DMS53 treated with DMSO at 0.1 percent for 48 hours (cell line): ENCODE measurements around the gene SMYD3.
"Not testable (repeated sequence)": the region's sequence is repeated elsewhere in the genome, so short reads cannot be mapped to it uniquely, and the experiment has no call there.

ENCODE experiments used
- DNase-seq: peaks from one replicate; lab custom pipeline; 2025; ENCODE audit not compliant: unreplicated experiment; lab: John Stamatoyannopoulos, UW

Gene SMYD3

GRCh38 chr1:246078888-246079252 is 428.2 kb downstream of the SMYD3 start:
- DNase-seq, result no peak

GRCh38 chr1:246078126-246078887 is 428.8 kb downstream of the SMYD3 start:
- no peak for DNase-seq

DNA sequence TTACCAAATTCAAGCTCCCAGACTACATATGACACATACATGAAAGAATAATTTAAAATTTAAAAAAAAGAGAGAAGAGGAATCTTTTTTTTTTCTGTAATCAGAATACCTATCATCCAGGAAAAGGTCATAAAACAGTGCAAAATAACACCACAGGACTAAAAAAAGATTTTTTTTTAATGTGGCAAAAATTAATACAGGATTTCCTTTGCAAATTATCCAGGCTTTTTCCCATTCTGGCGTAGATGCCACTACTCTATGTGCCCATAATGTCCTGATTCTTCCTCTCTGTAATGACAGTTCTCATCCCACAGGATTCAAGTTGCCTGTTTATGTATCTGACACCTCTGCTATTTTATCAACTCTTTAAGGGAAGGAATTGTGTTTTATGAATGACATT is 429.6 kb downstream of the SMYD3 start:
- no peak for DNase-seq

DNA sequence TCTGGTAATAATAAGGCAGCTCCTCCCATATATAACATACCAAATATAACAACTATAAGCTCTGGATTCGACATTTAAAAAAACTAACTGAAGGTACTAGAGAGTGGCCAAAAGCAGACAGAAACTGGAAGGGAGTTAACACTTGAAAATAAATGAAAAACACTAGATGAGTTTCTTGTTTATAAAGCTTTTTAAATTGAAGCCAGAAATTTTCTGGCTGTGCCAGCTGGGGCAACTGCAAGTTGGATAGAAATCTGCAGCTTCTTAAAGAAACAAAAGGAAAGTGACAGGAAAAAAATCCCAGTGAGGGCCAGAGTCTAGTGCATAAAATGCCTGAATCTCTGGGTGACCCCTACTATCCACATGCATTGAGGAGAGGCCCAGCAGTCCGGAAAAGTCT is 432.7 kb downstream of the SMYD3 start:
- DNase-seq, result no peak

GRCh38 chr1:246072456-246072955 is 434.6 kb downstream of the SMYD3 start:
- no peak for DNase-seq

- not testable (repeated sequence) for DNase-seq
Measured at GRCh38 chr1:246071981-246072380, 435.1 kb downstream of the SMYD3 start.

GRCh38 chr1:246071561-246071960 is 435.5 kb downstream of the SMYD3 start:
- not testable (repeated sequence) for DNase-seq

DNA sequence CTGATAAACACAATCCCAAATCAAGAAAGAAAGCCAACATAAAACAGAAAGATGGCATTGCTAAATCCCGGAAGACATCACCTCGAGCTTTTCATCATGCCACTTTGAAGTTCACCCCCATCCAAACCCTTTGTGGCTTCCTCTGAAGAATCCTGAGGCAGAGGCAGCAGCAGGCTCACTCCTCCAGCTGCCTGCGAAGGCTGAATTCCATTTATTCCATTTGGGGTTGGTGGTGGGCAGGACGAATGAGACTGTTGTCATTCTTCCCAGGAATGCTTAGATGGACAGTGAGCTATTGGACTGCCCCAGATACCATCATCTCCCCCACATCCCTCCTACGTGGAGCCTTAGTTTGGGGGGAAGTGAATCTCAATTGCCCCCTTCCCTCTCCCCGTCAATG is 437.5 kb downstream of the SMYD3 start:
- no peak for DNase-seq

- DNase-seq, result no peak
Measured at GRCh38 chr1:246068619-246069509, 438.2 kb downstream of the SMYD3 start.

- no peak for DNase-seq
Measured at GRCh38 chr1:246068217-246068512, 438.9 kb downstream of the SMYD3 start.

DNA sequence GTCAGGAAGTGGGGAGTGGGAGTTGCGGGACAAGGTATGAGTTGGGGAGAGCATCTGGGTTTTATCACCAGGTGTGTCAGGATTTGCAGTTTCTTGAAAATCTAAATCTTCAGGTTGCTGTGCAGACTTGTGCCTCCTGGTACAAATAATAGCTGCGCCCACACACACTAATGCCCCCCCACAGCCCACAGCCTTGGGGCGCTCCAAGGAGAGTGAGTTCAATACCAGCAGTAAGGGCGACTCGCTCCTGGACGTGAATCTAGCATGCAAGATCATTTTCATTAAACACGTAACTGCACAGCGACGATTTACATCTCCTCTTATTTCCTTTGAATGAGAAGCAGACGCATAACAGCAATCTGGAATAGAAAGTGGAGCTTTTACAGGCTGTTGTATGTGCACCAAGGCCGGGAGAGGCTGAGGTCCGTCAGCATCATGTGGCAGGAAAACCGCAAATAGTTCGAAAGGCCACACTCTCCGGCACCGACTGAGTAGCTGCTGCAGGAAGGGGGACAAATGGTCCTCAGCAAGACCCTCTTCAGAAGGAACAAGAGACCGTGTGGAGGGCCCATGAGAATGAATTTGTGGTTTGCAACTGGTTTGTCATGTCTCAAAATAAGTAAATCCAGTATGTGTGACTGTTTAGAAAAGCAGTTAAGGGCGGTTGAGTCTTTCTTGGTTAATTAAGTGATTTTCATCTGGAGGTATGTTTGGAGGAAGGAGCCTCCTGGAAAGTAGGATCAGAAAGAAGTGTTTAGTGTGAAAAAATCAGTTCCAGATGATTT is 439.5 kb downstream of the SMYD3 start:
- DNase-seq, result no peak

GRCh38 chr1:246066573-246066972 is 440.5 kb downstream of the SMYD3 start:
- no peak for DNase-seq

DNA sequence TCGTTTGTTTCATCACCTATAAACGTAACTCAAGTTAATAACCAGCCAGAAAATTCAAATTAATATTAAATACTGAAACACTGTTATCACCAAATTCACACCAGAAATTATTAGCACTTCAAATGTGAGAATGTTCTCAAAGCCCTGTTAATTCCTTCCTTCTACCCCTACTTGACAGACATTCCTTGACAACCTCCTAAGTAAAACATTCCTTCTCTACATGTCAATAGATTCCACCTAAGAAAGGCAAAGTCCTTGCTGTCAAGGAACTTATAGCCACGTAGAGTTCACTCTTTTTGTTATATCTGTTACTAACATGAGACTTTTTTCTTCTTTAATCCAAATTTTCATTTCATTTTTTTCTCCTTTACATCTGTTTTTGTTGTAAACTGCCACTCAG is 441.5 kb downstream of the SMYD3 start:
- no peak for DNase-seq

DNA sequence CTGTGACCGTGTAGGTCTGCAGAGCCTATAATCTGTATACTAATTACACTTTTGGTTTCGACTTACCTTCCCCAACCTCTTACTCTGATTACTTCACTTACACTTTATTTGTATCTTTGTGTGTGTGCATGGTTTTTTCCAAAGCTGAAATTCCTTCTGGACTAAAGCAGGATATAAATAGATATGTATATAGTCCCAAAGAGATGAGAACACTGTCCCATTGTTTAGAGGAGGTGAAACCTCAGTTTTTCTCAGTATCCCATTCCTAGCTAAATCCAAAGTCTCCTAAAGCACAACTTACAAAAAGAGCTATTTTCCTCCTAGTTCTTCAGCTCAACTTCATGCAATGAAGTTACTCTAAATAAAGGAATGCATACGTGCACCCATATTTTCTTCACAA is 442.2 kb downstream of the SMYD3 start:
- DNase-seq, result no peak

DNA sequence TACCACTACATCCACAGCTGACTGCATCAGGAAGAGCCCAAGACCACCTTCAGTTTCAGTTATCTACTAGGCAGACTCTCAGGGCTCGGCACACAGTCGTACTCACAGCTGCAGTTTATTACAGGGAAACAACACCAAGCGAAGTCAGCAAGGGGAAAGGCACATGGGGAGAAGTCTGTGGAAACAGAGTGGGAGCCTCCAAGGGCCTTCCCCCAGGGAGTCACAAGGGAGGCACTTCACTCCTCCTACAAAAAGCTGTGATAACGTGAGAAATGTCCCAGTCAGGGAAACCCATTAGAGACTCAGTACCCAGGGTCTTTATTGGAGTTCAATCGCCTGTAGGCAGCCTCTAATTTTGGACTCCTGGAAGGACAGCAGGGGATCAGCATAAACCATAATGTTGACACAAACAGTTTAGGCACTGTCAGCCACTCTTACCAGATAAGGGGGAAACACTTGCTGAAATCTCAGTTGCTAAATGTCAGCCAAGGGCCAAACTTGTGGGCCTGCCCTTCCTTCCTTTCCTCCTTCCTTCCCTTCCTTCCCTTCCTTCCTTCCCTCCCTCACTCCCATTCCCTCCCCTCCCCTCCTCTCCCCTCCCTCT is 444.0 kb downstream of the SMYD3 start:
- no peak for DNase-seq

- DNase-seq, result no peak
Measured at GRCh38 chr1:246058466-246058865, 448.6 kb downstream of the SMYD3 start.

DNA sequence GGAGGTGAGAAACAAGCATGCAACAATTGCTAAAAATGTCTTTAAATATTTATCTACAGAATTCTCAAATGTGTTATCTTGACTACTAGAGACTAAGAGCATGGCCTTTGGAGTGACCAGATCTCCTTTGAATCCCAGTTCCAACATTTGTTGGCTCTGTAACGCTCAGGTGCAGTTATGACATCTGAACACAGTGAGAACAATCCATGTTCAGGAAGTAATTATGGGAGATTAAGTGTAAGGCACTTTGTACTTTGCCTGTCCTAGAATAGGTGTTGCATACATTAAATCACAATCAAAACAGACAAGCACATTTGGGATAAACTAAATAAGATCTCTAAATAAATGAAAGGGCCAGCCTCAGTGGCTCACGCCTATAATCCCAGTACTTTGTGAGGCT is 454.5 kb downstream of the SMYD3 start:
- no peak for DNase-seq

- no peak for DNase-seq
Measured at GRCh38 chr1:246051909-246052518, 455.1 kb downstream of the SMYD3 start.

DNA sequence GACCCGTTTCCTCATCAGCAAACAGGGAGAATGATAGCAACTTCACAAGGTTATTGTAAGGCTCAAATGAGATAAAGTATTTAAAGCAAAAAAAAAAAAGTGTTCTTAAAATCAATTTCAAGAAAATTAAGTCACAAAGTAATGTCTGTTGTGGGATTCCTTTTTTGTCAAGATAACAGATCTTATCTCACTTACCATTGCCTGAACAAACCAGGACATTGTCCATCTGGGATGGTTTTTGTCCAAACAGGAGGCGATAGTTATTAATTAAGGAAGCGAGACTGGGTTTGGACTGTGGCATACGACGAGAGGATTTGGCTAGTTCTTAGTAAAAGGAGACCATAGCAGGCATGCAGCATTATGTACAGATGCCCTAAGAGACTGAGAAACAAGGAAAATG is 458.4 kb downstream of the SMYD3 start:
- DNase-seq, result no peak

DNA sequence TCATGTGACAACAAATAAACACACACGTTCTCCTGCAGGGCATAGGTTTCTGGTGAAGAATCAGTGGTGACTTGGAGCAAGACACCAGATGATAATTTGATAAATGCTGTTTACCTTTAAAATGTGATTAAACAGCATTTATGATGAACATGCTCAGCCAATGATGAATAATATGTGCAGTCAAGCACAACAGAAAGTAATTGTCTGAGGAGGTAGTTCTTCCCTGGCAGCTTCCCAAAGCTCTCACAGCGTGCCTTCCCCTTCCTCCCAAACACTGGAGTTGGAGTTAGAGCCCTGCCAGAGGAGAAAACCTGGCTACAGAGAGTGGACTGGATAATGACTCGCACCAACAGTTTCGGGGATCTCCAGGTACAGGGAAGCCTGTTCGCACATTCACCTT is 463.5 kb downstream of the SMYD3 start:
- no peak for DNase-seq

DNA sequence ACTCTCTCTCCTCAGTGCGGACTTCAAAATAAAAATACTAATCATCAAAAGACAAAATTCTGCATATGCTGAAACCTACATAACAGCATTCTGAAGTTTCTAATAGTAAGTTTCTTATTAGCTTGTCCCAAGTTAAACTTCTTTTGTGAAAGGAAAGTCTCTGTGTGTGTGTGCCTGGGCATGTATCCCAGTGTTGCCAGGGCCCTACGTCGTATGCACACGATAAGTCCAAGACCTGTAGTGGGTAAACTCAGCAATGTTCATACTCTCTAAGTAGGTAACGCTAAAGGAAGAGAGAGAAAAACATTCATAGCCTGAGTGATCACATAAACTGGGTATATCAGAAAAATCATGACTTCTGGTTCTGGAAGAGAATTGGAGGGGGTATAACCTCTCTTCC is 465.7 kb downstream of the SMYD3 start:
- DNase-seq, result no peak
